Tibial nerve (tissue), 4 donors: Measurements from ENCODE around the gene AFM.

Experiments used
- EP300 ChIP-seq, 2 donors: sonication (generic); formaldehyde crosslinking; IDR thresholded peaks; one replicate each; pipeline ENCODE4 v1.6.1; 2017; ENCODE audit warnings: antibody characterized with exemption in 2 of 2, mild to moderate bottlenecking in 1 of 2
- POLR2A ChIP-seq, 2 donors: fragments of 450-650 bp; IDR thresholded peaks; one replicate each; pipeline ENCODE4 v1.6.1; 2017; ENCODE audit warnings: antibody characterized with exemption in 2 of 2, mild to moderate bottlenecking in 2 of 2, moderate library complexity in 2 of 2
- TF ChIP-seq, protein P1 (sequence below), 5 experiments: fragments of 200-600 bp in 3 of 5; fragments of 450-650 bp in 2 of 5; sonication (generic) in 3 of 5; IDR thresholded peaks; one replicate each; pipeline ENCODE4 v1.5.1; 2016 to 2019; ENCODE audit warnings: antibody characterized with exemption in 5 of 5, mild to moderate bottlenecking in 3 of 5, moderate library complexity in 2 of 5

DNA sequence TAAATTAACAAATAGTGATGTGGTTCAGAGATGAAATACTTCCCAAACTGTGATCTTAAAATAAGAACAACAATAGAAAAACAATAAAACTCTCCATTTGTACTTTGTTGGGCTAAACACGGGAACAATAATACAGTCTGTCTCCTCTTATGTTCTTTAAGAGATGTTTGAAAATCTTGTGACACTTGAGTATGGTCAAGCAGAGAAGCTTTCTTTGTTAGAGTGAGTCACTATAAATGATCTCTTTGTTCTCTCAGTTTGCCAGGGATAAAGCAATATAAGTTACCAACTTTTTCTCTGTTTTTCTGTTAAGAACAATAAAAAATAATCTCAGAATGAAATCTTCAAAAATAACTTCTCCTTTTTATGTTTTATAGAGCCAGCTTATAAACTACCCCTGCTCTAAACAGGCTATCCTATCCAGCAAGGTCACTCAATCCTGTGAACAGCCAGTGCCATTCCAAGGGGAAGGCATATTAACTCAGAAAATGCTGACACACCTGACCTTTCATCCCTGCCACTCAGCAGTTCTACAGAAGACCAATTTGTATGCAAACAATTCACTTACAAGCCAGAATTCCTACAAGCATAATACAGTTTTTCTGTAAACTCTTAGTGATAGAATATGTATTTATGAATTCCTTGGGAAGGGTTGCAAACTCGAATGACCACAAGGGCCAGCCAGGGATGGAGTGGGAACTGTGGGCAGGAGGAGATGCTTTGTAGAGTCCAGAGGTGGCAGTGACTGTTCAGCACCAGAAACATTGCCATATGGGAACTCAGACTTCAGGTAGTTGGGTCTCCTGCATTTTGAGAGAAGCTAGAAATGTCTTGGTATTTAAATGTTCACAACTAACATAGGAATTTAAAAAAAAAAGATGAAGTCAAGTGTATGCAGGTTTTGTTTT lies 52.2 kb downstream of the AFM start:
- TF ChIP-seq, protein P1, sequence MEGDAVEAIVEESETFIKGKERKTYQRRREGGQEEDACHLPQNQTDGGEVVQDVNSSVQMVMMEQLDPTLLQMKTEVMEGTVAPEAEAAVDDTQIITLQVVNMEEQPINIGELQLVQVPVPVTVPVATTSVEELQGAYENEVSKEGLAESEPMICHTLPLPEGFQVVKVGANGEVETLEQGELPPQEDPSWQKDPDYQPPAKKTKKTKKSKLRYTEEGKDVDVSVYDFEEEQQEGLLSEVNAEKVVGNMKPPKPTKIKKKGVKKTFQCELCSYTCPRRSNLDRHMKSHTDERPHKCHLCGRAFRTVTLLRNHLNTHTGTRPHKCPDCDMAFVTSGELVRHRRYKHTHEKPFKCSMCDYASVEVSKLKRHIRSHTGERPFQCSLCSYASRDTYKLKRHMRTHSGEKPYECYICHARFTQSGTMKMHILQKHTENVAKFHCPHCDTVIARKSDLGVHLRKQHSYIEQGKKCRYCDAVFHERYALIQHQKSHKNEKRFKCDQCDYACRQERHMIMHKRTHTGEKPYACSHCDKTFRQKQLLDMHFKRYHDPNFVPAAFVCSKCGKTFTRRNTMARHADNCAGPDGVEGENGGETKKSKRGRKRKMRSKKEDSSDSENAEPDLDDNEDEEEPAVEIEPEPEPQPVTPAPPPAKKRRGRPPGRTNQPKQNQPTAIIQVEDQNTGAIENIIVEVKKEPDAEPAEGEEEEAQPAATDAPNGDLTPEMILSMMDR (IDR thresholded peaks at IDR 0.05), result no peak
- TF ChIP-seq POLR2A (IDR thresholded peaks at IDR 0.05) (no peak), EP300 (IDR thresholded peaks at IDR 0.05) (no peak)
